ENCODE measurements around the gene PIK3R1. TPM values are rescaled to one million over a fixed set of nuclear protein-coding genes. Genes with fewer than 3 reads are reported as not detected.
A peak's percentile ranks its signal among the peaks of the same experiment; 100 is the strongest.

The PIK3R1 gene
- total and polyA plus RNA-seq, 10 donors: 4.9 to 200 (median 108) TPM

GRCh38 chr5:68240771-68241170 is 25.2 kb downstream of the PIK3R1 start:
- peaks cover 34 to 100% (median 85%) of the 10 kb centered on the region in 6 donors for H3K4me1 ChIP-seq
- WGBS, 5 donors: 22 to 34% (median 26%) methylated on average over 1 of the region's 1 CpG
- H3K9me3 ChIP-seq: no peaks in the 10 kb centered on the region
- no peak for DNase-seq
- H3K4me3 ChIP-seq: no peak overlapping the region
- intact Hi-C loops (cut with DNase I; ENCODE audit: low total_unique reads): no loop called here
- no peaks in the 10 kb centered on the region for H3K27me3 ChIP-seq (replicated peaks in 1 of 7)
- TF ChIP-seq POLR2A (IDR thresholded peaks at IDR 0.05) (no peak), POLR2AphosphoS5 (IDR thresholded peaks at IDR 0.05) (no peak), CTCF (IDR thresholded peaks at IDR 0.05 in 8 of 11, conservative IDR thresholded peaks at IDR 0.05 in 3 of 11) (no peak)
- H3K36me3 ChIP-seq: no peaks in the 10 kb centered on the region
- peak overlapping the region; percentile 44 to 82 (median 72) for H3K27ac ChIP-seq

GRCh38 chr5:68242743-68243142 is 27.2 kb downstream of the PIK3R1 start:
- no peaks in the 10 kb centered on the region for H3K9me3 ChIP-seq
- TF ChIP-seq POLR2AphosphoS5 (IDR thresholded peaks at IDR 0.05): no peak
- TF ChIP-seq POLR2A (IDR thresholded peaks at IDR 0.05): no peak
- TF ChIP-seq CTCF (IDR thresholded peaks at IDR 0.05 in 8 of 11, conservative IDR thresholded peaks at IDR 0.05 in 3 of 11): no peak
- H3K4me3 ChIP-seq: no peak overlapping the region
- H3K4me1 ChIP-seq: peaks cover 34 to 100% (median 86%) of the 10 kb centered on the region in 6 donors
- H3K36me3 ChIP-seq: no peaks in the 10 kb centered on the region
- no peaks in the 10 kb centered on the region for H3K27me3 ChIP-seq (replicated peaks in 1 of 7)
- intact Hi-C loops (cut with DNase I; ENCODE audit: low total_unique reads): no loop called here
- 59 to 67% (median 63%) methylated on average over 5 of the region's 5 CpGs for WGBS, 5 donors
- peak overlapping the region in 7 of 8 donors; percentile 44 to 69 (median 60) for H3K27ac ChIP-seq
- no peak for DNase-seq

- intact Hi-C loops (cut with DNase I; ENCODE audit: low total_unique reads): no loop called here
- Histone ChIP-seq H3K9me3 (no peaks in the 10 kb centered on the region), H3K4me1 (peaks cover 34 to 100% (median 84%) of the 10 kb centered on the region in 6 donors), H3K27ac (peak overlapping the region in 7 of 8 donors; percentile 15 to 69 (median 60)), H3K27me3 (replicated peaks in 1 of 7) (no peaks in the 10 kb centered on the region), H3K4me3 (no peak overlapping the region), H3K36me3 (no peaks in the 10 kb centered on the region)
- TF ChIP-seq CTCF (IDR thresholded peaks at IDR 0.05 in 8 of 11, conservative IDR thresholded peaks at IDR 0.05 in 3 of 11) (no peak), POLR2AphosphoS5 (IDR thresholded peaks at IDR 0.05) (no peak), POLR2A (IDR thresholded peaks at IDR 0.05) (no peak)
- WGBS, 5 donors: 76 to 88% (median 84%) methylated on average over 2 of the region's 2 CpGs
- no peak for DNase-seq
Observed at GRCh38 chr5:68243251-68243650, 27.7 kb downstream of the PIK3R1 start.

GRCh38 chr5:68243681-68244080 is 28.1 kb downstream of the PIK3R1 start:
- DNase-seq: no peak
- Histone ChIP-seq H3K4me3 (no peak overlapping the region), H3K36me3 (no peaks in the 10 kb centered on the region), H3K4me1 (peaks cover 30 to 100% (median 84%) of the 10 kb centered on the region in 6 donors), H3K27me3 (replicated peaks in 1 of 7) (no peaks in the 10 kb centered on the region), H3K9me3 (no peaks in the 10 kb centered on the region), H3K27ac (peak overlapping the region in 7 of 8 donors; percentile 15 to 69 (median 60))
- no peak for TF ChIP-seq POLR2A (IDR thresholded peaks at IDR 0.05)
- TF ChIP-seq CTCF (IDR thresholded peaks at IDR 0.05 in 8 of 11, conservative IDR thresholded peaks at IDR 0.05 in 3 of 11): no peak
- TF ChIP-seq POLR2AphosphoS5 (IDR thresholded peaks at IDR 0.05): no peak
- WGBS, 5 donors: 39 to 54% (median 46%) methylated on average over 2 of the region's 2 CpGs
- intact Hi-C loops (cut with DNase I; ENCODE audit: low total_unique reads): no loop called here
